HEK293 (cell line): ENCODE measurements around the gene PSRC1.

Experiments used
- CTCF ChIA-PET: fragments of 350-600 bp; formaldehyde crosslinking; extraction: SDS; loops from one replicate; lab custom pipeline; 2021; ENCODE audit warnings: antibody characterized with exemption; lab: Yijun Ruan, JAX
- POLR2A ChIA-PET: fragments of 300-600 bp; formaldehyde crosslinking; extraction: SDS; loops from one replicate; lab custom pipeline; 2020; ENCODE audit warnings: antibody characterized with exemption, inconsistent platforms; lab: Yijun Ruan, JAX
- H3K27ac ChIP-seq: fragments of 200-500 bp; sonication (Bioruptor generic); 2 replicates; pipeline ENCODE4 v1.5.1; 2014; ENCODE audit warnings: low read depth, low read length, control low read depth, inconsistent platforms; ENCODE audit errors: extremely low read depth
- H3K36me3 ChIP-seq, 2 experiments: fragments of 200-500 bp in 1 of 2; sonication (Bioruptor generic) in 1 of 2; 1 replicate in 1 of 2; 2 replicates in 1 of 2; pipeline ENCODE4 v1.5.1; 2014 to 2017; ENCODE audit warnings: inconsistent platforms in 2 of 2, low read length in 2 of 2; ENCODE audit not compliant: control insufficient read depth in 2 of 2, insufficient read depth in 1 of 2
- H3K4me1 ChIP-seq: fragments of 200-500 bp; sonication (Bioruptor generic); 2 replicates; pipeline ENCODE4 v1.5.1; 2014; ENCODE audit warnings: mild to moderate bottlenecking, low read length, inconsistent platforms; ENCODE audit not compliant: control insufficient read depth, insufficient read depth
- H3K4me3 ChIP-seq: 2 replicates; pipeline ENCODE4 v1.5.1; 2011; ENCODE audit warnings: low read depth, mild to moderate bottlenecking, control low read depth, low read length, moderate library complexity
- H3K9me3 ChIP-seq: fragments of 200-500 bp; sonication (Bioruptor generic); 2 replicates; pipeline ENCODE4 v1.5.1; 2014; ENCODE audit warnings: low read depth, low read length, inconsistent platforms; ENCODE audit not compliant: control insufficient read depth, insufficient read depth
- BCL11A ChIP-seq: fragments of 450-650 bp; formaldehyde crosslinking; IDR thresholded peaks from 2 replicates; pipeline ENCODE4 v1.5.1; 2016; ENCODE audit warnings: low read depth, missing biosample characterization, missing genetic modification characterization
- BCL6B ChIP-seq: fragments of 450-650 bp; formaldehyde crosslinking; IDR thresholded peaks from 2 replicates; pipeline ENCODE4 v1.5.1; 2017; ENCODE audit warnings: missing biosample characterization, missing genetic modification characterization
- EGR2 ChIP-seq: fragments of 450-650 bp; formaldehyde crosslinking; IDR thresholded peaks from 2 replicates; pipeline ENCODE4 v1.5.1; 2016; ENCODE audit warnings: low read depth, missing biosample characterization, missing genetic modification characterization
- GLIS2 ChIP-seq: fragments of 450-650 bp; formaldehyde crosslinking; IDR thresholded peaks from 2 replicates; pipeline ENCODE4 v1.5.1; 2016; ENCODE audit warnings: missing biosample characterization, missing genetic modification characterization
- HOXD13 ChIP-seq: sonication (generic); formaldehyde crosslinking; IDR thresholded peaks from 2 replicates; pipeline ENCODE4 v1.8.0; 2022; ENCODE audit warnings: missing genetic modification reagents, borderline replicate concordance
- IKZF3 ChIP-seq: fragments of 450-650 bp; IDR thresholded peaks from 2 replicates; pipeline ENCODE4 v1.5.0; 2018; ENCODE audit warnings: missing biosample characterization, mild to moderate bottlenecking, missing genetic modification characterization, moderate library complexity
- KLF16 ChIP-seq: fragments of 450-650 bp; formaldehyde crosslinking; IDR thresholded peaks from 2 replicates; pipeline ENCODE4 v1.5.1; 2017; ENCODE audit warnings: missing biosample characterization, missing genetic modification characterization
- SALL2 ChIP-seq: fragments of 450-650 bp; formaldehyde crosslinking; IDR thresholded peaks from 2 replicates; pipeline ENCODE4 v1.5.0; 2017; ENCODE audit warnings: missing biosample characterization, mild to moderate bottlenecking, missing genetic modification characterization, borderline replicate concordance
- SCRT2 ChIP-seq: fragments of 450-650 bp; formaldehyde crosslinking; IDR thresholded peaks from 2 replicates; pipeline ENCODE4 v1.5.1; 2016; ENCODE audit warnings: missing biosample characterization, missing genetic modification characterization
- YY1 ChIP-seq: fragments of 450-650 bp; formaldehyde crosslinking; IDR thresholded peaks from 2 replicates; pipeline ENCODE4 v1.5.1; 2018; ENCODE audit warnings: missing biosample characterization, missing genetic modification characterization
- YY2 ChIP-seq: fragments of 450-650 bp; formaldehyde crosslinking; IDR thresholded peaks from 2 replicates; pipeline ENCODE4 v1.5.1; 2016; ENCODE audit warnings: missing biosample characterization, missing genetic modification characterization
- ZBTB8A ChIP-seq: fragments of 450-650 bp; formaldehyde crosslinking; IDR thresholded peaks from 2 replicates; pipeline ENCODE4 v1.5.1; 2016; ENCODE audit warnings: missing biosample characterization, missing genetic modification characterization
- ZFHX2 ChIP-seq: fragments of 450-650 bp; formaldehyde crosslinking; conservative IDR thresholded peaks from 2 replicates; pipeline ENCODE4 v1.5.1; 2016; ENCODE audit warnings: missing biosample characterization, missing genetic modification characterization
- ZNF175 ChIP-seq: fragments of 450-650 bp; formaldehyde crosslinking; IDR thresholded peaks from 2 replicates; pipeline ENCODE4 v1.5.1; 2016; ENCODE audit warnings: missing biosample characterization, missing genetic modification characterization
- ZNF223 ChIP-seq: fragments of 450-650 bp; formaldehyde crosslinking; IDR thresholded peaks from 2 replicates; pipeline ENCODE4 v1.5.1; 2016; ENCODE audit warnings: missing biosample characterization, missing genetic modification characterization
- ZNF23 ChIP-seq: fragments of 450-650 bp; formaldehyde crosslinking; IDR thresholded peaks from 2 replicates; pipeline ENCODE4 v1.5.1; 2016; ENCODE audit warnings: missing biosample characterization, missing genetic modification characterization, borderline replicate concordance
- ZNF37A ChIP-seq: fragments of 450-650 bp; IDR thresholded peaks from 2 replicates; pipeline ENCODE4 v1.5.1; 2018; ENCODE audit warnings: missing biosample characterization, missing genetic modification characterization
- ZNF510 ChIP-seq: fragments of 450-650 bp; formaldehyde crosslinking; IDR thresholded peaks from 2 replicates; pipeline ENCODE4 v1.5.1; 2018; ENCODE audit warnings: mild to moderate bottlenecking, missing genetic modification characterization, missing biosample characterization; ENCODE audit not compliant: insufficient replicate concordance
- ZNF521 ChIP-seq: fragments of 450-650 bp; formaldehyde crosslinking; IDR thresholded peaks from 2 replicates; pipeline ENCODE4 v1.5.1; 2017; ENCODE audit warnings: missing biosample characterization, mild to moderate bottlenecking, missing genetic modification characterization
- ZNF596 ChIP-seq: fragments of 450-650 bp; IDR thresholded peaks from 2 replicates; pipeline ENCODE4 v1.5.0; 2018; ENCODE audit warnings: missing biosample characterization, mild to moderate bottlenecking, missing genetic modification characterization, moderate library complexity
- ZNF629 ChIP-seq: fragments of 450-650 bp; formaldehyde crosslinking; IDR thresholded peaks from 2 replicates; pipeline ENCODE4 v1.5.1; 2017; ENCODE audit warnings: missing biosample characterization, missing genetic modification characterization
- ZSCAN4 ChIP-seq: fragments of 450-650 bp; formaldehyde crosslinking; IDR thresholded peaks from 2 replicates; pipeline ENCODE4 v1.5.1; 2017; ENCODE audit warnings: missing biosample characterization, missing genetic modification characterization
- TF ChIP-seq, protein P1 (sequence below): fragments of 450-650 bp; formaldehyde crosslinking; IDR thresholded peaks from 2 replicates; pipeline ENCODE4 v1.5.1; 2016; ENCODE audit warnings: missing biosample characterization, missing genetic modification characterization
- TF ChIP-seq, protein P2 (sequence below): fragments of 450-650 bp; formaldehyde crosslinking; IDR thresholded peaks from 2 replicates; pipeline ENCODE4 v1.5.1; 2016; ENCODE audit warnings: missing biosample characterization, missing genetic modification characterization

The PSRC1 gene

GRCh38 chr1:109301874-109302273 is 18.9 kb upstream of the PSRC1 start:
- Histone ChIP-seq H3K36me3 (no peaks in the 10 kb centered on the region), H3K4me1 (no peaks in the 10 kb centered on the region), H3K4me3 (no peak overlapping the region), H3K27ac (no peak overlapping the region), H3K9me3 (no peaks in the 10 kb centered on the region)
- ChIA-PET POLR2A (no interaction called here), CTCF (interaction anchor here (0.6 kb wide), 1 partner anchor 193 kb away, joined by 5 read pairs; no protein-coding TSS in a partner anchor)
- TF ChIP-seq ZNF175 (no peak), GLIS2 (no peak), ZNF596 (tag by site-specific recombination) (no peak), ZNF521 (no peak), SCRT2 (tag by site-specific recombination) (no peak), ZBTB8A (tag by site-specific recombination) (no peak), ZNF37A (tag by site-specific recombination) (no peak), SALL2 (0 out of 2 replicates have a peak, but pooled peaks have one; percentile 55), ZNF223 (tag by site-specific recombination) (no peak), ZSCAN4 (tag by site-specific recombination) (peak; percentile 93), ZNF510 (tag by site-specific recombination) (no peak), KLF16 (tag by site-specific recombination) (no peak), BCL6B (no peak), YY2 (no peak)
- TF ChIP-seq, protein P1, sequence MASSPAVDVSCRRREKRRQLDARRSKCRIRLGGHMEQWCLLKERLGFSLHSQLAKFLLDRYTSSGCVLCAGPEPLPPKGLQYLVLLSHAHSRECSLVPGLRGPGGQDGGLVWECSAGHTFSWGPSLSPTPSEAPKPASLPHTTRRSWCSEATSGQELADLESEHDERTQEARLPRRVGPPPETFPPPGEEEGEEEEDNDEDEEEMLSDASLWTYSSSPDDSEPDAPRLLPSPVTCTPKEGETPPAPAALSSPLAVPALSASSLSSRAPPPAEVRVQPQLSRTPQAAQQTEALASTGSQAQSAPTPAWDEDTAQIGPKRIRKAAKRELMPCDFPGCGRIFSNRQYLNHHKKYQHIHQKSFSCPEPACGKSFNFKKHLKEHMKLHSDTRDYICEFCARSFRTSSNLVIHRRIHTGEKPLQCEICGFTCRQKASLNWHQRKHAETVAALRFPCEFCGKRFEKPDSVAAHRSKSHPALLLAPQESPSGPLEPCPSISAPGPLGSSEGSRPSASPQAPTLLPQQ: no peak

DNA sequence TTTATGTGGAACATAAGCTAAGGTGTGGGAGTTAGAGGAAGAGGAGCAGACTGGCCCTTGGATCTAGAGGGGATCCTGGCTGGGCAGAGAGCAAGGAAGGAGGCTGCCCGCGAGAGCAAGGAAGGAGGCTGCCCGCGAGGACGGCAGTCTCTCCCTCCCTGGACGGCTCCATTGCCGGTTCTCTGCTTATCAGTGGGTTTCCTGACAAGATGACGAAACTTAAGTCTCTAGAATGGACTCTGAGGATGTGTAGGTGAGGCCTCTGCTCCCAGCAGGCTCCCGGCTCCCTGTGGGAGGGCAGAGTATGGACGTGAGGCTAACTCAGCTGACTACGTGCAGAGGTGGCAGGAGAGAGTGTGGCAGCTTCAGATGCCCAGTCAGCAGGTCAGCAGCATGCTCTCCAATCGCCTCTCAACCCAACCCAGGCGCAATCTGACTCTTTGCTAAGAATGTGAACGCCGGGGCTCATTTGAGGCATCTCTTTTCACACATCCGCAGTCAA is 17.8 kb upstream of the PSRC1 start:
- CTCF ChIA-PET: interaction anchor here (0.6 to 0.9 kb wide), 2 partner anchors 92 to 907 kb away, joined by 3 read pairs; no protein-coding TSS in a partner anchor
- Histone ChIP-seq H3K27ac (no peak overlapping the region), H3K4me1 (no peaks in the 10 kb centered on the region), H3K4me3 (no peak overlapping the region), H3K9me3 (no peaks in the 10 kb centered on the region), H3K36me3 (no peaks in the 10 kb centered on the region)
- POLR2A ChIA-PET: interaction anchor here (1.2 kb wide), 1 partner anchor 18 kb away, joined by 3 read pairs; the partner anchor contains the start of gene PSRC1
- TF ChIP-seq, protein P2, sequence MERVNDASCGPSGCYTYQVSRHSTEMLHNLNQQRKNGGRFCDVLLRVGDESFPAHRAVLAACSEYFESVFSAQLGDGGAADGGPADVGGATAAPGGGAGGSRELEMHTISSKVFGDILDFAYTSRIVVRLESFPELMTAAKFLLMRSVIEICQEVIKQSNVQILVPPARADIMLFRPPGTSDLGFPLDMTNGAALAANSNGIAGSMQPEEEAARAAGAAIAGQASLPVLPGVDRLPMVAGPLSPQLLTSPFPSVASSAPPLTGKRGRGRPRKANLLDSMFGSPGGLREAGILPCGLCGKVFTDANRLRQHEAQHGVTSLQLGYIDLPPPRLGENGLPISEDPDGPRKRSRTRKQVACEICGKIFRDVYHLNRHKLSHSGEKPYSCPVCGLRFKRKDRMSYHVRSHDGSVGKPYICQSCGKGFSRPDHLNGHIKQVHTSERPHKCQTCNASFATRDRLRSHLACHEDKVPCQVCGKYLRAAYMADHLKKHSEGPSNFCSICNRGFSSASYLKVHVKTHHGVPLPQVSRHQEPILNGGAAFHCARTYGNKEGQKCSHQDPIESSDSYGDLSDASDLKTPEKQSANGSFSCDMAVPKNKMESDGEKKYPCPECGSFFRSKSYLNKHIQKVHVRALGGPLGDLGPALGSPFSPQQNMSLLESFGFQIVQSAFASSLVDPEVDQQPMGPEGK (tag by site-specific recombination): no peak
- TF ChIP-seq BCL11A: no peak
- TF ChIP-seq YY1: no peak
- TF ChIP-seq HOXD13 (CRISPR knock-in tag): no peak
- TF ChIP-seq IKZF3 (tag by site-specific recombination): no peak
- peak; percentile 59; the same call in 1 of the 2 replicates for TF ChIP-seq EGR2
- TF ChIP-seq ZFHX2: 0 out of 2 replicates have a peak, but pooled peaks have one; percentile 20
- TF ChIP-seq ZNF23 (tag by site-specific recombination): no peak
- no peak for TF ChIP-seq ZNF629 (tag by site-specific recombination)
